ENCODE data around the gene NXT1.
"Not testable (repeated sequence)": the region's sequence is repeated elsewhere in the genome, so short reads cannot be mapped to it uniquely, and the experiment has no call there.

The NXT1 gene
- 1.4 to 12.2 (median 7.3) reads per million in 18 experiments for total RNA-seq

- DNase-seq: peak; percentile 99
These were observed at the start of gene NXT1 for GRCh38 chr20:23350196-23350903. Gene NXT1, plus strand, starts transcription at chr20:23350791. Its CDS starts 3,251 bp downstream, at chr20:23354042.

GRCh38 chr20:23301436-23302050, 49.0 kb upstream of the NXT1 start:
- no peak for DNase-seq

- no peak for DNase-seq
These were observed 48.2 kb upstream of the NXT1 start for GRCh38 chr20:23302386-23302785.

DNA sequence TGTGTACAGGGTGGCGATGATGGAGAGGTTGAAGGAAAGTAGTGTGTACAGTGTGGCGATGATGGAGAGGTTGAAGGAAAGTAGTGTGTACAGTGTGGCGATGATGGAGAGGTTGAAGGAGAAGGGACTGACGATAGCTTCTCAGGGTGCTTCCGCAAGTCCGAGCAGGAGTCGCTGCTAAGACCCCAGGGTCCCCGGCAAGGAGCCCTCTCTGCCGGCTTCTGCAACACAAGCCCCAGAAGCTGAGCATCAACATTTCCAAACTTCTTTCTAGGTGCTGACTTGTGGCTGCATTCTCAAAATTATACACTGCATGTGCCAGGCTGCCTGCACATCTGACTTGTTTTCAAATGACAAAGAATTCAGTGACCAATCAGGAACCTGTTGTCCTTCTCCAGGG, 47.8 kb upstream of the NXT1 start:
- DNase-seq: no peak

DNA sequence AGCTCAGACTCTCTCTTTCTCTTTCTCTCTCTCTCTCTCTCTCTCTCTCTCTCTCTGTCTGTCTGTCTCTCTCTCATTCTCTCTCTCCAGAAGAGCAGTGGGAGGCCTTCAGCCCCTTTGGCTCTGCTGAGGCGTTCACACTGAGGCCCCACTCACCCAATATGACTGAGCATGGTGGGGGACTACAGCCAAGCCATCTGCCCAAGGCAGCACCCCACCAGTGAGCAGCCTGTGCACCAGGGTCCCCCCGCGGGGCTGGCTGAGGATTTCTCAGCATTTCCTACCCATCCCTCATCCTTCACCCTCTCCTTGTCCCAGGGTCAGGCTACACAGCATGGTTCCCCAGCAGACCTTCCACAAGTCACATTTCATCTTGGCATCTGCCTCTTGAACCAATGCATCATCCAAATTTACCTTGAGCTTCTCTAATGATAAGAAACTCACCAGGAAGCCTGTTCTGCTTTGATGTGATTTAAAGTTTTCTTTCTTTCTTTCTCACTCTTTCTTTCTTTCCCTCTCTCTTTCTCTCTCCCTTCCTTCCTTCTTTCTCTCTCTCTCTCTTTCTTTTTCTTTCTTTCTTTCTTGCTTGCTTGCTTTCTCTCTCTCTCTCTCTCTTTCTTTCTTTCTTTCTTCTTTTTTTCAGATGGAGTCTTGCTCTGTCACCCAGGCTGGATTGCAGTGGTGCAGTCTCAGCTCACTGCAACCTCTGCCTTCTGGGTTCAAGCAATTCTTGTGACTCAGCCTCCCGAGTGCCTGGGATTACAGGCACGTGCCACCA, 47.1 kb upstream of the NXT1 start:
- no peak for DNase-seq

DNA sequence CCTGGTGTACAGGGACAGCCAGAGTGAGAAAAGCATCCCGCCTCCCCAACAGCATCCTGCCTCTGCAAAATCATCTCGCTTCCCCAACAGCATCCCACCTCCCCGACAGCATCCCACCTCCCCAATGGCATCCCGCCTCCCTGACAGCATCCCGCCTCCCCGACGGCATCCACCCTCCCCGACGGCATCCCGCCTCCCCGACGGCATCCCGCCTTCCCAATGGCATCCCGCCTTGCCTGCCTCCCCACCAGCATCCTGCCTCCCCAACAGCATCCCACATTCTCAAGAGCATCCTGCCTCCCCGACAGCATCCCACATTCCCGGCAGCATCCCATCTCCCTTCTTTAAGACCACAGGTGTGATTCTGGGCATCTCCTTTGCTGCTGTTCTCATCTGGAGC, 46.0 kb upstream of the NXT1 start:
- DNase-seq: no peak

DNA sequence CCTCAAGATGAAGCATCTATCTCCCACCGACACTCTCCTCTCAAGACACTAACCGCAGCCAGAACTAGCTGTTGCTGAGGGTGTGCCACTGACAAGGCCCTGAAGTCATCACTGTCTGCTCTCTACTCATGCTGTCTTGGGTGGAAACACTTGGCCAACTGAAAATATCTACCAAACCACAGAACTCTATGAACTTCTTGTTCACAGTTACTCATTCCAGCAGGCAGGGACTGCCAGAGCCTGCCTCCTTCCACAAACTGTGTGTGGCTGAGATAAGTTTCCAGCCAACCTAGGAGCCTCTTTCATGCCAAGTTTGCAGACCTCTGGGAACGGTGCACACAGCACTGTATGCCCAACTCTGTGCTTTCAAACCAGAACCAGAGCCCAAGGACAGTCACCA, 45.5 kb upstream of the NXT1 start:
- no peak for DNase-seq

GRCh38 chr20:23307393-23307792, 43.2 kb upstream of the NXT1 start:
- not testable (repeated sequence) for DNase-seq

DNA sequence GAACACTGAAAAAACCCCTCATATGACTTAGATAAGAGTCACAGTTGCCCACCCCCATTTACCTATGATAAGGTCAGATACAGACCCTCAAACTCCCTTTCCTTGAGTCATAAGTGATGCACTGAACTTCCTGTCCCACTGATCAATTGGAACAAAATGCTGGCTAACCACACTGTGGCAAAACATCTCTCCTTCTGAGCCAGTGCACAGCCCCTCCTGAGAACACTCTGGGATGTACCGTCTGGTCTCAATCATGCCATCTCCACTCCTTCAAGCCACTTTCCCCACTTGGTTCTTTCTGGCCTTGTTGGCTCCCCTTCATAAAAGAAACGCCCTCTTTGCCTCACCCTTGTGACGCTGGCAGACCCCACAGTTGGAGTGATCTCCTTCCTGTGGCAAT, 42.6 kb upstream of the NXT1 start:
- DNase-seq: no peak

DNA sequence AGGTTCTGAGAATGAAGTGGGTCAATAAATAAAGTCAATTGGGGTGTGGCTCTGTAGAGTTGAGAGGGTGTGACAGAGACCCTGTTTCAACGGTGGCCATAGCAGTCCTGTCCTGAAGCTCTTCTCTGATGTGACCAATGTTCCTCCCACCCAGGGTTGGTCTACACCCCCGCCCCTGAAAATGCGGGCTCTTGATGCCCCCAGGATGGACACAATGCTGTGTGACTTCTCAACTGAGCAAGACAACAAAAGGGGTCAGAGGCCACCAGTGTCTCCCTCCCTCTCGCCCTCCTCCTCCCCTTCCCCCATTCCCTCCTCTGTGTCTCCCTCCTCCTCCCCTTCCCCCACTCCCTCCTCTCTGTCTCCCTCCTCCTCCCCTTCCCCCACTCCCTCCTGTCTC, 41.7 kb upstream of the NXT1 start:
- DNase-seq: no peak

- DNase-seq: no peak
These were observed 40.8 kb upstream of the NXT1 start for GRCh38 chr20:23309781-23310180.

DNA sequence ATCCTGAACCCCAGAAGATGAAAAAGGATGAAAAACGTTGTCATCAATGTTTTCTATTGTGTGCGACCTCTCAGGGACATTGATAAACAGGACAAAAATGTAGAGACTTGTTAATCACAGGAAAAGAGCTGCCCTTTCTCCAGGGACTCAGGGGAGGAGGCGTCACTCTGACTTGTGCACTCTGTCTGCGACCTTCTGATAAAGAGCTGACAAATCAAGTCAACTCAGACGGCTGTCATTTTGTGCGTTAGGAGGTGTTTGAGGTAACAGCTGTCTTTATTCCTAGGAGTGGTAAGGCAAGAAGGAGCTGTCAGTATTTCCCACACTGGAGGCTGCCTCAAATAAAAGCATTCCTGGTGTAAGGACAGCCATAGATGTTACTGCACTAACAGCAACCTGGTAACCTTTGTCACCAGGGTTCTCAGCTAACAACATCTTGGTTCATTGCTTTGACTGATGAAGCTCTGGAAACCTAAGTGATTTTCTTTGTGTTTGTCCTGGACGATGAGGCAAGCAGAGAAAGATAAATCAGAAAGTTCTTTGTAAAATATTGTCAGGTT, 38.6 kb upstream of the NXT1 start:
- DNase-seq: no peak

GRCh38 chr20:23313271-23313670, 37.3 kb upstream of the NXT1 start:
- DNase-seq: no peak

GRCh38 chr20:23314699-23315098, 35.9 kb upstream of the NXT1 start:
- no peak for DNase-seq

DNA sequence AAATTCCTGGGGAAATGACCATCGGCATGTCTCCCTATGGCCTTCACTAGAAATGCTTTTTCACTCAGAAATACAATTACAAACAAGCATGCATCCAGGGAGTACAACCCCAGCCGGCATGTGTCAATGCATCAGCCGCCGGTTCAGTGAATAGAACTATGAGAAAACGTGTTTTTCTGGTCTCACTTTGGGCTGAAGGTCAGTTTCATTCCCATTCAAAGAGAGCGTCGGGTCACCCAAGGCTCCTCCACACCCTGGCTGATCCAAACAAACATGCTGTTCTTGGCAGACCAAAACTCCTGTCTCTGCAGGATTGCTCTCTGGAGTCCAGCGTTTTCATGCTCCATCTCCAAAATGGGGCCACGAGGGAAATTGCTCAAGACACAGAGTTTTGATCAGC, 35.5 kb upstream of the NXT1 start:
- no peak for DNase-seq

DNA sequence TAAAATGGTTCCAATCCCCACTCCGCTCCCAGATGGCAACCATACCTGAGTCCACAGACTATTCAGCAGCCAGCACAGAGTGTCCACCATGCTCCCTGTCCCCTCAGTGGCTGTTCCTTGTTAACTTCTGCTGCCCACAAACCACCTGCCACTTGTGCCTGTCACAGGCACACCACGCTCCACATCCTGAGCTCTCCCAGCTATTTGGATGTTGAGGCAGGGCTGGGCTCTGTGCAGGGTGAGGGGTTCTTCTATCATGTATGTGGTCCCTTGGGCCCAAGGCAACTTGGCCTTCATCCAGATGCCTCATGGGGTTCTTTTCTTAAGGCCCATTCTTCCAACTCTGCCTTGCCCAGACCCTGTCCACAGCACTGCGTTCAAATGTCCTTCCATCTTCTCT, 34.0 kb upstream of the NXT1 start:
- no peak for DNase-seq

DNA sequence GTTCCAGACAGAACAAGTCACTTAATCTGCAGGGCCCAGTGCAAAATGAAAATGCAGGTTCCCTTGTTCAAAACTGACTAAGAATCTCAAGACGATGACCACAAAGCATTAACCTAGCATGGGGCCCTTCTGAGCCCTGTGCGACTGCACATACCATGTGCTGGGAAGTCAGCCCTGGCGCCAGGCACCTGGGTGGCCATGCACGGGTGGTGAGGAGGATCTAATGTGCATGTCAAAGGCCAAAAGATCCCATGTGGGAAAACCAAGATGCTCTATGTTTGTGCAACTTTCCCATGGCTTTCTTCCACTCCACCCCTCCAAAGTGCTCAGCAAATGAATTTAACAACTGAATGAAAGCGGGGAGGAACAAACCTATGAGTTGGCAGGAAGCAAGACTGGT, 33.5 kb upstream of the NXT1 start:
- DNase-seq: no peak

GRCh38 chr20:23318347-23318746, 32.2 kb upstream of the NXT1 start:
- DNase-seq: no peak

GRCh38 chr20:23320317-23320716, 30.3 kb upstream of the NXT1 start:
- DNase-seq: peak; percentile 5 to 21

DNA sequence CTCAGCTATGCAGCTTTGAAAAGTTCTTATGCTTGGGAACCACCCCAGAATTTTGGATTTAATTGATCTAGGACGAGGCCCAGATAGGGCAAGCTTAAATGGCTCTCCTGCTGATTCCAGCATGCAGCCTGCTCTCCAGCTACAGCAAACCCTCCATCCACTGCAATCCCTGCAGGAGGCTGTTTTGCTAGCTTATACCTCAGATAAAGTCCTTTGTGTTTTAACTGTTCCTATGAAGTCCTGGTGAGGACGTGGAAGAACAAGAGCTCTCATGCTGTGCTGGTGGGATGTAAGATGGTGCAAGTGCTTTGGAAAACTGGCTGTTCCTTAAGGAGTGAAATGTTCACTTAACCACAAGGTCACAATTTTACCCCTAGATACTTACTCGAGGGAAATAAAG, 25.5 kb upstream of the NXT1 start:
- DNase-seq: no peak

DNA sequence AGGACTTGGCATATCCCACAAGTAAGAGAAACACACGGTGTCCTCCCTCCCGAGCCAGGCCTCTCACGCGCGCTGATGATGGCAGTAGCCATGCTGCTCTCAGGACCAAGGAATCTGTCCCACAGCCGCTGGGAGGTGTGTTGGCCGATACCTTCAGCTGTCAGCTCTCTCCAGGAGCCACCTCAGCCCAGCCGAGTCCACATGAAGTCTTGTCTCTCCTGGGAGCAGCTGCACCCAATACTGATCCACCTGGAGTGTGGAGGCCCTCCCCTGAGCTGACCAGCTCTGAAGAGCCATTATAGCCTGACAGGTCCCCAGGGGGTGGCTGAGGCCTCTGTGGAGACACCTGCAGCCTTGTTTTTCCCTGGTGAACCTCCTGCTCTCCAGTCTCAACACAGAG, 23.8 kb upstream of the NXT1 start:
- DNase-seq: no peak

- DNase-seq: no peak
These were observed 22.8 kb upstream of the NXT1 start for GRCh38 chr20:23327617-23328333.

Measured in inflammatory macrophage (primary cell).